ENCODE results near the gene CCDC116.

The CCDC116 gene

GRCh38 chr22:21682385-21683175, 50.0 kb downstream of the CCDC116 start:
- DNase-seq, result no peak

DNA sequence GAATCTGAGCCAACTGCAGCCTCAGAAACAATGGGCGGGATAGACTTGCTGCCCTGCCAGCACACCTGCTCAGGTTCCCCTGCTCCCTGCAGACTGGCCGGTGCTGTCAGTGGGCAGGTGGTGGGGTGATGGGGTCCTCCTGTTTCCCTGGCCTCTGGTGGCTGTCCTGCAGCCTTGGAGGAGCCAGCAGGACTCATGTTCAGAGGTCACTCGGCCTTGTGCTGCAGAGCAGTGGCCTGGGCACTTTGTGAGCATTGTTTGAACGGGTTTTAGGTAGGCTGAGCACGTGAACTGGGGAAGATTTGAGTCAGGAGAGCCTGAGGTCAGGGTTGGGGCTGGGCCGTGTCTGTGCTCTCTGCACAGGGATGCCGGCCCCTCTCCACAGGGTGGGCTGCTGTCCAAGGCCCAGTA, 50.8 kb downstream of the CCDC116 start:
- DNase-seq, result no peak

GRCh38 chr22:21684492-21685163, 52.1 kb downstream of the CCDC116 start:
- no peak for DNase-seq

DNA sequence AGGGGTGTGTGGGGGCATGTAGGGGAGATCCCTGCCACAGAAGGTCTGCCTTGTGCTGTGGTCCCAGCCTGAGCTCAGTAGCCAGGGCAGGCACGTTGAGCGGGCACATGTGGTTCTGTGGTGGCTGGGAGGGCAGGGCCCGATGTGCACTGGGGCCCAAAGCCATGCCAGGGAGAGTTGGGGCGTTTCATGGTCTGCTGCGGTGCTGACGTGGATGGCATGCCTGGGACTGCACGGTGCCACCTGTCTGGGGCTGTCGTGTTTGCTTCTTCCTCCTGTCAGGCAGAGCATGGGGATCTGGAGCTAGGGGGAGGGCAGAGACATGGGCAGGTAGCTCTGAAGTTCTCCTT, 52.6 kb downstream of the CCDC116 start:
- DNase-seq, result no peak

- no peak for DNase-seq
Observed at GRCh38 chr22:21686193-21686608, 53.6 kb downstream of the CCDC116 start.
